ENCODE measurements around the gene TMEM18.

GRCh38 chr2:674321-674985 lies 2.8 kb downstream of the TMEM18 start:
- TF ChIP-seq CTCF (IDR thresholded peaks at IDR 0.05) (no peak), POLR2A (IDR thresholded peaks at IDR 0.05) (no peak)

All from tibial nerve (tissue), 3 donors.